Measurements from ENCODE around the gene H6PD.

- no peak for TF ChIP-seq ZNF274 (IDR thresholded peaks at IDR 0.05; ENCODE audit: low read depth, low read length)
- no peak for TF ChIP-seq YY1 (IDR thresholded peaks at IDR 0.05; ENCODE audit: insufficient read depth, insufficient read length)
- no peak for TF ChIP-seq SUZ12 (IDR thresholded peaks at IDR 0.05; ENCODE audit: extremely low read depth, insufficient read depth, insufficient read length)
These were observed 7.9 kb downstream of the H6PD start for GRCh38 chr1:9242338-9242969.
